HG02678 (cell line): ENCODE measurements around the gene DMBT1.

ENCODE experiments used
- ATAC-seq: cut with Tn5 transposase; IDR thresholded peaks from one replicate; pipeline ENCODE4 v1.9.1; 2021; ENCODE audit warnings: mild to moderate bottlenecking, moderate library complexity; ENCODE audit not compliant: unreplicated experiment

The DMBT1 gene

DNA sequence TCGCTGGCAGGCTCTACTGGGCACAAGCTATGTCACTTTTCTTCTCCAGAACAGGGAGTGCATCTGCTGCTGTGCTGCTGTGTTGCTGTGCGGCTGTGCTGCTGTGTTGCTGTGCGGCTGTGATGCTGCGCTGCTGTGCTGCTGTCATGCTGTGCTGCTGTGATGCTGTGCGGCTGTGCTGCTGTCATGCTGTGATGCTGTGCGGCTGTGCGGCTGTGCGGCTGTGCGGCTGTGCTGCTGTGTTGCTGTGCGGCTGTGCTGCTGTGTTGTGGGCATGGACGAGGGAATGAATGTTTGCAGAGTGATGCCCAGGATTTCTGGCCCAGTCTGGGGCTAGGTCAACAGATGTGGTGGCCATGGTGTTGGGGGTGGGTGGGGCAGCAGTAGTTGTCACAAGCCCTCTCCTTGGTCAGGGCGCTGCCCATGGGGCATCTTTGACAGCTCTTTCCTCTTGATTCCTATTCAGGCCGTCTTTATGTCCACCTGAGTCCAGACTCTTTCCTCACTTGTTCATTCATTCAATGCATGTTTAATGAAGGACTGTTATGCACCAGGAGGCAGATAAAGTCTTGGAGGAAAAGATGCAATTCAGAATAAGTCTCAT lies 83.5 kb downstream of the DMBT1 start:
- ATAC-seq, result no peak

DNA sequence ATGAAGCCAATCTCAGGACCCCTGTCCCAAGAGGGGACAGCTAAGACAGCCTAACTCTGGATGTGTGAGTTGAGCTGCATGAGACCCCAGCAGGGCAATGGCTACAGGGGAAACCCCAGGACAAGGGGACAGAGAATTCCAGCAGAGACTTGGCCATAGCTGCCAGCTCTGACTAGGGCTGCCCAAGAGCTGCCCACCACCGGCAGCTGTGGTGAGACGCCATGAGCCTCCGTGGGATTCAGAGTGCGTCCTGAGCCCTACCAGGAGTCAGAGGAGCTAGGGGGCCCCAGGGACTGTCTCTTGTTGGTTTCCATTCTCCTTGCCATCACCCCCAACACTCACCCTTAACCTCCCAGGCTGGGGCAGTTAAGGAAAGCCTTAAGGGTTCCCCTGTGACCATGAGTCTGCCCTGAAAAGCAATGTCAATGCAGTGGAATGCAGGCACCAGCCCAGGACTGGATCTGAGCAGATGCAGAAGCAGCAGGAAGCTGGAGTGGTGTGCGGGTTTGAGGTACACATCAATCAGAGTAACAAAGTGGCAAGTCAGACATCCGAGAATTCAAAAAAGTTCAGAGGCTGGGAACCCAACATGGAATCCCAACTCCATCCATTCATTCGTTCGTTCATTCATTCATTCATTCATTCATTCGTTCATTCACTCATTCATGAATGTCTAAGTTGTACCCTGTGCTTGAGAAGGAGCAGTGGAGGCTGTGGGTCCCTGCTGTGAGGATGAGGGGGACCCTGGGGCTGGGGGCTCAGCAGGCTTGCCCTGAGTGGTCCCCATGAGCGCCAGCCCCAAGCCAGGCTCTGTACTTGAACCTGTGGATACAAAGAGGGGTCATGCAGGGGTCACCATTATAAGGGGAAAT lies 86.2 kb downstream of the DMBT1 start:
- ATAC-seq, result no peak

DNA sequence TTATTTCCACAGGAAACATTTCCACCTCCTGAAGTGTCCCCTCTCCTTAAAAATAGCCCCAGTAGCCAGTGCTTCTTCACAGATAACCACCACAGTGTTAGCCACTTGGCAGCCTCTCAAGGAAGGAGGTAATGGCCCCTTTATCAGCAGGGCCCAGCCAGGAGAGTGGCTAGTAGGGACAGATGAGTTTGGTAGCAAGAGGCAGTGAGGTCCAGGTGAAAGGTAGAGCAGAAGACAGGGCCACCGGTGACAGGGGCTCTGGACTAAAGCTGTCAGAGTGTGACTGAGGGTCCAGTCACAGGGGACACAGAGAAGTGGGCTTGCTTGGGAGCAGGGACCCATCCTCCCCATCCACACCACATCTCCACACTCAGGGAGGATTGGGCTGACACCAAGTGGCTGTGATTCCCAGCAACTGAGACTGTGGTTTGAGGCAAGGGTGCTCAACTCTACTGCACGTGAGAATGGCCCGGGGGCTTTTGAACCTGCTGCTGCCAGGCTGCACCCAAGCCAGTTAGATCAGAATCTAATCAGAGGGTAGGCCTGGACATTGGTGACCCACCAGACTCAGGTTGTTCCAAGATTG lies 86.9 kb downstream of the DMBT1 start:
- ATAC-seq, result no peak

DNA sequence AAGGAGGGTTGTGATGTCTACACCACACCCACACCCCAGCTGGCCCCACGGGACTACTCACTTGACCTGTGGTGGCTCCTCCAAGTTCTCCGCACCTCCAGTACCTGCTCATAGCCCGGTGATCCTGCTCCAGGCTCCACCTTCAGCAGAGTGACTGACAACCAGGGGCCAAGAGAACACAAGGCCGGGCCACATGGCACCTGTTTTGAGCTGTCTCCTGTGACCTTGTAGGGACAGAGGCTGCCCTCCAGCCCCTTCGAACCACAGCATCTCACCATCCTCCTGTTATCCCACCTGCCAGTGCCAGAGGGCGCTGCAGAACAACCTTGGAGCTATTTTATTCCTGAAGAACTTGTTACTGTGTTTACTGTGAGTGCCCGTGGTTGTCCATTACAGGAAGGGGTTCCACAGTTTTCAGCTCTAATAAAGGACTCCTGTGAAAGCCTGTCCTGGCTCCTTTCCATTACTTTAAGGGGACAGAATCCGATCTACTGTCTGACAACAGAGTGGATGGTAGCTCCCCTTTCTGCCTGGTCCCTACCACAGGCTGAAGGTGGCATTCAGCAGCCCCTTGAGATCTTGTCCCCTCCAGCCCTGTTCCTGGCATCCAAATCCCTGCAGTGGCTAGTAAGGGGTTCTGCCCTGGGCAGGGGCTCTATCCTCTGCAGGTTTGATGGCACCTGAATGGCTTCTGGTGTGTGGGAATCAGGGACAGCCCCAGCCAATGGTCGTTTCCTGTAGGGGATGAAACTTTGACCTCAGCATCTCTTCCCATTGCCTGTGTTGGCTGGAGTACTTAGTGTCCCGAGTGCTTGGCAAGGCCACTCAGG lies 88.3 kb downstream of the DMBT1 start:
- no peak for ATAC-seq

DNA sequence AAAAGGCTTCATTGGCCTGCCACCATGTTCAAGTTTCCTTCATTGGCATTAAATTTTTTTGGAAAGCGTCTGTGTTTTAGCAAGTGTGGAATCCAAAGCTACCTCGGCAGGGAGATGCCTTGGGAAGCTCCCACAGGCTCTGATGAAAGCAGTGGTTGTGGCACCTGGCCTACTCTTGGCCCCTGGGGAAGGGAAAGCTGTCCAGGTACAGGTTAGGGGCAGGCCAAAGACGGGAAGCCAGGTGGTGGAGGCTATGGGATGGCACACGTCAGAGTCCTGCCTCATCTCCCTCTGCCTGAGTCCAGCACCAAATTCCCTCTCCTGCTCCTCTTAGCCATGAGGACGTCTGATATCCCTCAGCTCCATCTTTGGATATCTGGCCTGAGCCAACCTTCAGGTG lies 89.3 kb downstream of the DMBT1 start:
- ATAC-seq, result no peak

DNA sequence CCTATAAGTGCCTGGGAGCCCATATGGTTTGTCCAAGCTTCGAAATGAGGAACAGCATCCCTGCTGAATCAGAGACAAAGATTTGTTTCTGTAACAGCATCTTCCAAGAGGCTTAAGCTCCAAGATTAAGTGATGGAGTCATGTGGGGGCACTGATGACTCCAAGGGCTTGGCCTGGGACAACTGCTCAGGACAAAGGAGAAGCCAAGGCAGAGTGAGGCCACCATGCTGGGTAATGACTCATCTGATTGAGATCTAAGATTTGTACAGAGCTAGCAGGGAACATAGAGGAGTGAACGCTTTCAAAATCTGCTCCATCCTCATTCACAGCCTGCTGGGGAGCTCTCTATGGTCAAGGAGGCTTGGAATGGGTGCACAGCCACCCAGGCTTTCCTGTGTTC lies 89.8 kb downstream of the DMBT1 start:
- ATAC-seq, result no peak

DNA sequence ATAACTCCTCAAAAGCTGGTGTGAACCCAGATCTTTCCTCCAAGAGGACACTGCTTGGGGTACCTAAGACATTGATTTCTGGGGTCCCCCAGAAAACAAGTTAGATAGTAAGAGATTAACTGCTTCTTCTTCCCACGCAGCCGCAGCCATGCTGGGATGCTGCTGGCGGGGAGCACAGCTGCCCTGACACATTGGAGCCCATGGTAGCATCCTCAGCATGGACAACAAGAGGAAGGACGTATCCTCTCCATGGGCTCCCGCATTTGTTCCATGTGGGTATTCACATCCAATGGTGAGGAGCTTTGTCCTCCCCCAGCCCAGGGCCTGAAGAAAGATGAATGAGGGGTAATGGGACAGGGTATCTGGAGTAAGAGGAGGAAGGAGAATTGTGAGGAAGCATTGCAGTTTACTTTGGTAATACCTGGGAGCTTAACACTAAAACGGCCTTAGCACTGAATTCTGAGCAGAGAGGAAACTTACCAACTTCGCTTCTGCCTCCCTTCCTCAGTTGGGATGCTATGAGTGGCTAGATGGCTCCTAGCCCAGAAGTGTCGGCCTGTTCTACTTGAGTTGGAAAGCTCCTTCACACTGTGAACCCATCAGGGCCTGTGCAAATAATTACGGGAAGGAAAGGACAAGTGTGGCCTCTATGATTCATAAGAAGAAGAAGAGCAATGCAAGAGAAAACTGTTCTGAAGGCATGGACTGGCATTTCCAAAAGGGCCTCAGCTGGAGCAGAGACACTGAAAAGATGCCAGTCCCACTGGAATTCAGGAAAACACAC lies 95.2 kb downstream of the DMBT1 start:
- ATAC-seq, result no peak

DNA sequence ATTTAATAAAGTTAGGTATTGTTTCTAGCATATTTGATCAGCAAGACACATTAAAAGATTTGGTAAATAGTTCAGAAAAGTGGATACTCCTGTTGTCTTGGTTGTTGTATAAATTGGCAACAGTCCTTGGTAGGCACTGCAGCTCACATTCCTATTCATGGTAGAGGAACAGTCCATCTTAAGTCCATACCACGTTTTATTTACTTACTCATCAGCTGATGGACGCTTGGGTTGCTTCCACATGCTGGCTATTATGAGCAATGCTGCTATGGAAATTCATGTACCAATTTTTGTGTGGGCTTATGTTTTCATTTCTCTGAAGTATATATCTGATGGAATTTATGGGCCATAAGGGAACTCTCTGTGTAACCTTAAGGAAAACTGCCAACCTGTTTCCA lies 95.8 kb downstream of the DMBT1 start:
- no peak for ATAC-seq

DNA sequence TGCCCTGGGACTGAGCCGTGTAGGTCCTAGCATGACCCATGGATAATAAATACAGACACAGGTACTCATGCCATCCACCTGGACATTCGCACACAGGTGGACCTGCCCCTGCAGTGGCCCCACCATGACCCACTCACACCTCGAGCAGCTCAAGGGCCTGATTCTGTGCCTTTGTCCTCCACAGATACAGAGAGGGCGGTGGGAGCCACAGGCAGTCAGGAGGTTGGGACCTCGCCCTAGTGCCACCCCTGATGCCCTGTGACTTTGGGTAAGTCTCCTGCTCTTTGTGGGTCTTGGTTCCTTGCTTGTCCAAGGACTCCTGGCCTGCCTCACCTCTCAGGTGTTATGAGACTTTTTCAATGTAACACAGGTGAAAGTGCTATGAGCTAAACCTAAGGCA lies 96.2 kb downstream of the DMBT1 start:
- no peak for ATAC-seq

DNA sequence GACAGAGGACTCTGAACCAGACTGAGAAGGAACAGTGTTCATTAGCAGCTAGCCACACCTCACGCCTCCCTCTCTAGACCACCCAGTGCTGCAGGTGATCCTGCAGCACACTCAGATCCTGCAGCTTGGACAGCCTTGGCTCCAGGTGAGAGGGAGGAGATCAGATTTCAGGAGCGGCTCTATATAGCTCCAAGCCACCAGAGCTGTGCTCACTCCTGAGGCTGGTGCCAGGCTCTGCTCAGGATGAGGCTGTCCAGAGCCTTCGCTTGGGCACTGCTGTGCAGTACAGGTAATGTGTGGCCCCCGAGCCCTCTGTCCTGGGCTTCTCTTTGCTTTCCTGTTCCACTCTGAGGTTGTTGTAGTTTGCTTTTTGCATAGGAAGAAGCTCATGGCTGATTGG lies 96.7 kb downstream of the DMBT1 start:
- no peak for ATAC-seq

DNA sequence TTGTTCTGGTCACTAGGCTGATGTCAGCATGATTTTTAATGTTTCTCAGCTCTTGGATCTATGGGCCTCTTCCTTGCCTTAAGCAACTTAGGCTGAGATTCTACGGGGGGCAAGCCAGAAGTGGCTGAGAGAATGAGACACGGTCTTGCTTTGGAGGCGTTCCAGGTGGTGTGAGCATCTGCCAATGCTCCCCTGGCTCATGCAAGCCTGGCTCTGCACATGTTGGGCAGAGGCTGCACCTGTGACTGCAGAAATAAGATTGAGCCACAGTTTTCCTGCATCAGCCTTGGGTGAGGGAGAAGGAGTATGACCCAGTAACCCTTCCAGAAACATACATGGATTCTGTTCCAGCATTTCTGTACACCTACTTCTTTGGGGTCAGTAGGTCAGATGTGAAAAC lies 97.2 kb downstream of the DMBT1 start:
- no peak for ATAC-seq

DNA sequence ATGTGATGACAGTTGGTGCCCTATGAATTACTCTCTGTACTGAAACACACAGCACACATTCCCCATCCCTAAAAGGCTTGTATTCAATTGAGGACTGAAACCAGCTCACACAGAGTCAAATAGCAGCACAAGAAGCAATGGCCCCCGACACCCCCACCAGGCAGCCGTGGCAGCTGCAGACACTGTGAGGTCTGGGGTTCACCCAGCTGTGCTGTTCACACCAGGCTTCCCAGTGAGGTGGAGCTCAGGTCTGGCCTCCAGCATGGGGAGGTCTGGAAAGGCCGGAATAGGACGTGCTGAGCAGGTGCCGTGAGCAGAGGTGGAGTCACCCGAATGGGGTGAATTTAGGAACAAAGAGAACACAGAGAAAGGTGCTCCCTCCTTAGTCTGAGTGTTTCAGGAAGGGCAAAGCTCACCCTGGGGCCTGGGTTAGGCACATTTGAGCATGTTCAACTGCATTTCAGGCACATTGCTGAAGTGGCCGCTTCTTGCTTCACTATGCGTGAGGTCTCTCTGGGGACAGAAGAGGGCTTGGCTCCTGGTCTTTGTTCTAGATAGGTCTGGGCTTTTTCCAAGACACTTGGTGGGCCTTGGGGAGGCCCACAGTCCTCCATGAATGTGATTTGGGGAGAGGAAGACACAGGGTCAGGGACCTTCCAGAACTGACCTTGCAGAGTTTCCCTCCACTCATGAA lies 97.9 kb downstream of the DMBT1 start:
- no peak for ATAC-seq

DNA sequence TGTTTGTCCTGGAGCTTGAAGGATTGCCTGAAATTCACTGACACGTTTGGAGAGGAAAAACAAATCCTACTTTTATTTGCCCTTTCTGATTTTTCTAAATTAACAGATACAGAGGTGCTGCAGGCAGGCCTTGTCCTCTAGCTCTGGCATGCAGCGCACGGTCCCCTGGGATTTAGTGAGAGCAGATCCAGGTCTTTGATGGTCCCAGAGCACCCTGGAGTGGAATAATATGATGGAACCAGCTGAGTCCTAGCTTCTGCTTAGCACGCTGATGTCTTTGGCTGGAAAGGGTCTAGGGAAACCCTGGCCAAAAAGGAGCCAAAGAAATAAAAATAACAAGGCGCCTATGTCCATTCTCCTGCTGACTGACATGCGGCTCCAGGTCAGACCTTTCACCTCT lies 98.6 kb downstream of the DMBT1 start:
- no peak for ATAC-seq

DNA sequence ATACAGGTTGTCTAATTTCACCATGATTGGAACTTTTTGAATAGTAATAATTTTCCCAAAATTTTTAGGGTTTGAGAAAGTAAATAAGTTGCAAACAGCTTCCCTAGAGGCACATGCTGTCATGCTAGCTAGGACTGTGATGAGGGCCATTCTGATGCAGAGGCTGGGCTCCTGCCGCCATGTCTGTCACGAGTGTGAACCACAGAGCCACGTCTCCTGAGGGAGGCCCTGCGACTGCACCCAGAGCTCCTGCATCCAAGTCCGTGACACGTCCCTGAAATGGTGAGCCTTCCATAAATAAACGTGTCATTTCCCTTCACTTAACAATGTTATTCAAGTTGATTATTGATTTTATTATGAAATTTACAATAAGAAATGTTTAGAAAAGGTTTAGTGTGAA lies 99.1 kb downstream of the DMBT1 start:
- ATAC-seq, result no peak

DNA sequence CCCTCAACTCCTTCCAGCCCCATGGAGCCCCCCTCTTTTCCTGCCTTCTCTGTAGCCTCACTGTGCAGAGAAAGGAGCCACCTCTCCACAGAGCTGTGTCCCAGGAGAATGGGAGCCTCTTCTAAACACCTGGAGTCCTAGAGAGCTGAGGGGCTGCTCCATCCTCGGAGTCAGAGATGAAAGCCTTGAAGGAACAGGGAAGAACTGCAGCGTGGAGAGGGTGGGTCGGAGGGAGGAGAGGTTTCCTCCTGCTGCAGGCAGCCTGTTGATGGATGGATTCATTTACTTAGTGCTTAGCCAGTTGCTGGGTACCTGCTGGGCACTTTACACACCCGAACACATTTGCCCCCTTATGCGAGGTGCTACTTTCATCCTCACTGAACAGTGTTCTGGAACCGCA lies 100.1 kb downstream of the DMBT1 start:
- no peak for ATAC-seq

DNA sequence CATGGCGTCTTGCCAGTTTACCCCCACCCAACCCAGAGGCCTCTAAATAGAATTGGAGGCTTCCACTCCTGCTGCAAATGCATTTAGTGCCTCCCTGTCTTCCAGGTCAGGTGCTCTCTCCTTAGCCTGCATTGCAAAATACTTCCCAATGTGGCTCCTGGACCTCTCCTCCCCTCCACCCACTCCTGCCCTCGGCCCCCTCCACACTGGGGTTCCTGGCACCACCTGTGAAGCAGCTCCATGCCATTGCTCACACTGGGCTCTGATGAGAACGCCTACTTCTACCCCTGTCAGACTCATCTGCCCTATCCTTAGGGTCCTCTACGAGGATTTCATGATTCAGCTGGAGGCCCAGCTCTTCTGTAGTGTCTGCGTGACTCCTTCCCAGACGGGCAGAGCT lies 101.7 kb downstream of the DMBT1 start:
- no peak for ATAC-seq

DNA sequence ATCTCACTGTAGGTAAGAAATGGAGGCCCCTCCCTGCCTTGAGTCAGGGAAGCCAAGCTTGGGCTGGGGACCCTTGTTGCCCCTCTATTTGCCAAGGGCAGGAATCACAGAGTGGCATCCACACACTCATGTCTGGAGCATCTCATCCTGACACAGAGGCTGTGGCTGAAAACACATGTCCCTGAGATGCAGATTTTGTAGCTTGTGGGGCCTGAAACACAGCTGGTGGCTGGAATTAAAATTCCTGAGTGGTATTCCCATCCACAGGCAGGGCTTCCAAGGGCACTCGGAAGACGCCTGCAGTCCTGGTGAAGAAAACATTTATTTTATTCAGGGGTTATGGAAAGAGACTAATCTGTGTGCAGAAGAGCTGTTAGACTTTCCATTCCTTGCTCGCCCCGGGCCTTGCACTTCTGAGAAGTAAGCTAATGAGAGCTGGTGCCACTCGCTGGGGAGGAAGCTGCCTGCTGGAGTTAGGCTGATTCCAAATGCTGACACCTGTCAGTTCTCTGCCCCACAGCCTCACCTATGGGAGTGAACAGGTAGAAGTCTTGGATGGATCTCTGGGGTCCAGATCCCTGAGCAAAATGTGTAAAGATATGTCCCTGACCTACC lies 103.1 kb downstream of the DMBT1 start:
- ATAC-seq, result no peak

DNA sequence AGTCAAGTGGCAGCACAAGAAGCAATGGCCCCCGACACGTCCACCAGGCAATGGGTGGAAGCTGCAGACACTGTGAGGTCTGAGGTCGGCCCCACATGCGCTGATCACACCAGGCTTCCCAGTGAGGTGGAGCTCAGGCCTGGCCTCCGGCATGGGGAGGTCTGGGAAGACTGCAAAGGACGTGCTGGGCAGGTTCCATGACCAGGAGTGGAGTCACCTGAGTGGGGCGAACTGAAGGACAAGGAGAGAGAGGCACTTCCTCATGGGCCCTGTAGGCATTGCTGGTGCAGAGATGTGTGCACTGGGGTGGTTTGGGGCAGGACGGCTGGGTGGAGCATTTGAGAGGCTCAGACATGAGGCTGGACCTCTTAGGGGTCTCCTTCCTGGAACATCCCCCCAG lies 103.9 kb downstream of the DMBT1 start:
- no peak for ATAC-seq

DNA sequence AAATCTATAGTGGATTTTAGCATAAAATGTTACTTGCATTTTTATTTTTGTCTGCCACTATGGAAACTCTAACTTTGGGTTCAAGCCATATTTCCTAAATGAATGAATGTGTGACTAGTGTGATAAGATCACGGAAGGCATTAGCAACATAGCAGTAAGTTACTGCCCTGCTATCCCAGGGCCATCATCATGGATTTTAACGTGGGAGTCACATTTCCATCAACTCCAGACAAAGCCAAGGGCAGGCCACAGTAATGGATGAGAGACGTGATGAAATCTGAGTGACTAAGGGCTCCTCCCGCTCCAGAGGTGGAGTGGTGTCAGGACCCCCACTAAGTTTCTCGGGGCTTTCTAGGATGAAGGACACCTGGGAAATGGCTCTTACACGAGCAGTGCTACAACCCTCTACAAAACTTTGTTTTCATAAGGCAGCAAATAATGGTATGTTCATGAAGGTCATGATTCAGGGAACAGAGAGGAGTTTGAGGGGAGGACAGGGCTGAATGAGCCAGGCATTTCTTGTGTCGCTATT lies 104.8 kb downstream of the DMBT1 start:
- ATAC-seq, result no peak
